Activated naive CD4-positive, alpha-beta T cell treated with anti-CD3 and anti-CD28 coated beads, Interleukin-2, amount 50 U/mL, for 72 hours (primary cell): ENCODE results near the gene SGMS1. TPM values are rescaled to one million over a fixed set of nuclear protein-coding genes. Genes with fewer than 3 reads are reported as not detected.
A peak's percentile ranks its signal among the peaks of the same experiment; 100 is the strongest.
"Not testable (repeated sequence)": the region's sequence is repeated elsewhere in the genome, so short reads cannot be mapped to it uniquely, and the experiment has no call there.

Experiments
- ATAC-seq, 2 donors: fragments of 150-1000 bp; cut with Tn5 transposase; 2 replicates each; pipeline ENCODE4 v1.10.0; 2021; ENCODE audit warnings: mild to moderate bottlenecking in 2 of 2, moderate library complexity in 2 of 2
- DNase-seq, 2 donors: peaks; one replicate each; pipeline ENCODE4 v3.0.0; 2021 to 2022; ENCODE audit warnings: low spot score in 2 of 2
- H3K27ac Mint-ChIP-seq, 2 donors: one replicate each; pipeline ENCODE4 v1.8.0; 2022; ENCODE audit warnings: mild to moderate bottlenecking in 2 of 2, mixed read lengths in 2 of 2
- H3K36me3 Mint-ChIP-seq, 2 donors: one replicate each; pipeline ENCODE4 v1.8.0; 2022; ENCODE audit warnings: mixed read lengths in 2 of 2
- H3K9me3 Mint-ChIP-seq, 2 donors: one replicate each; pipeline ENCODE4 v1.8.0; 2022; ENCODE audit warnings: mixed read lengths in 2 of 2
- total RNA-seq, 2 donors: library from RNA; stranded (reverse); gene quantifications; one replicate each; pipeline ENCODE4 v1.2.3, GENCODE V29; 2022

Gene SGMS1
- total RNA-seq, 2 donors from 2014 or later, result 8.1 to 11.2 TPM

GRCh38 chr10:50464004-50464409 is 159.7 kb downstream of the SGMS1 start:
- DNase-seq (no peak), ATAC-seq (no peak)
- H3K9me3 Mint-ChIP-seq, result no peaks in the 10 kb centered on the region
- no peak overlapping the region for H3K27ac Mint-ChIP-seq
- H3K36me3 Mint-ChIP-seq, result peaks cover 0 to 14% of the 10 kb centered on the region in 2 donors

GRCh38 chr10:50461834-50462233 is 161.9 kb downstream of the SGMS1 start:
- peaks cover 0 to 14% of the 10 kb centered on the region in 2 donors for H3K36me3 Mint-ChIP-seq
- H3K9me3 Mint-ChIP-seq, result no peaks in the 10 kb centered on the region
- no peak overlapping the region for H3K27ac Mint-ChIP-seq
- ATAC-seq (no peak), DNase-seq (no peak)

GRCh38 chr10:50461123-50461522 is 162.6 kb downstream of the SGMS1 start:
- Mint-ChIP-seq H3K36me3 (peaks cover 0 to 14% of the 10 kb centered on the region in 2 donors), H3K27ac (no peak overlapping the region), H3K9me3 (no peaks in the 10 kb centered on the region)
- DNase-seq (no peak), ATAC-seq (no peak)

- H3K9me3 Mint-ChIP-seq, result no peaks in the 10 kb centered on the region
- no peak for DNase-seq
- no peak overlapping the region for H3K27ac Mint-ChIP-seq
- peaks cover 0 to 6% of the 10 kb centered on the region in 2 donors for H3K36me3 Mint-ChIP-seq
- no peak for ATAC-seq
Measured at GRCh38 chr10:50456719-50457118, 167.0 kb downstream of the SGMS1 start.

GRCh38 chr10:50453940-50454339 is 169.8 kb downstream of the SGMS1 start:
- no peaks in the 10 kb centered on the region for H3K36me3 Mint-ChIP-seq
- no peak for DNase-seq
- H3K27ac Mint-ChIP-seq, result no peak overlapping the region
- H3K9me3 Mint-ChIP-seq, result no peaks in the 10 kb centered on the region
- ATAC-seq, result peak in 1 of 2 donors; percentile 38

GRCh38 chr10:50452603-50453002 is 171.2 kb downstream of the SGMS1 start:
- Mint-ChIP-seq H3K9me3 (no peaks in the 10 kb centered on the region), H3K36me3 (no peaks in the 10 kb centered on the region), H3K27ac (no peak overlapping the region)
- ATAC-seq (no peak), DNase-seq (no peak)

GRCh38 chr10:50447691-50448090 is 176.1 kb downstream of the SGMS1 start:
- peaks cover 3 to 9% of the 10 kb centered on the region in 2 donors for H3K9me3 Mint-ChIP-seq
- no peak overlapping the region for H3K27ac Mint-ChIP-seq
- peaks cover 6 to 24% of the 10 kb centered on the region in 2 donors for H3K36me3 Mint-ChIP-seq
- ATAC-seq, result no peak
- no peak for DNase-seq

- not testable (repeated sequence) for DNase-seq, ATAC-seq, H3K27ac Mint-ChIP-seq, H3K9me3 Mint-ChIP-seq
- H3K36me3 Mint-ChIP-seq, result peaks cover 6 to 24% of the 10 kb centered on the region in 2 donors
Measured at GRCh38 chr10:50445777-50446176, 178.0 kb downstream of the SGMS1 start.

GRCh38 chr10:50440489-50440888 is 183.3 kb downstream of the SGMS1 start:
- H3K27ac Mint-ChIP-seq, result no peak overlapping the region
- no peak for ATAC-seq
- no peak for DNase-seq
- H3K36me3 Mint-ChIP-seq, result peaks cover 0 to 32% of the 10 kb centered on the region in 2 donors
- peaks cover 0 to 11% of the 10 kb centered on the region in 2 donors for H3K9me3 Mint-ChIP-seq

GRCh38 chr10:50439806-50440205 is 183.9 kb downstream of the SGMS1 start:
- ATAC-seq, result no peak
- peaks cover 0 to 30% of the 10 kb centered on the region in 2 donors for H3K36me3 Mint-ChIP-seq
- H3K27ac Mint-ChIP-seq, result no peak overlapping the region
- no peak for DNase-seq
- H3K9me3 Mint-ChIP-seq, result peaks cover 0 to 11% of the 10 kb centered on the region in 2 donors

GRCh38 chr10:50439187-50439586 is 184.6 kb downstream of the SGMS1 start:
- H3K27ac Mint-ChIP-seq, result no peak overlapping the region
- peaks cover 0 to 10% of the 10 kb centered on the region in 2 donors for H3K9me3 Mint-ChIP-seq
- H3K36me3 Mint-ChIP-seq, result peaks cover 3 to 30% of the 10 kb centered on the region in 2 donors
- no peak for ATAC-seq
- no peak for DNase-seq

GRCh38 chr10:50438049-50438936 is 185.5 kb downstream of the SGMS1 start:
- DNase-seq (no peak), ATAC-seq (no peak)
- Mint-ChIP-seq H3K36me3 (peaks cover 8 to 35% of the 10 kb centered on the region in 2 donors), H3K27ac (peak overlapping the region in 1 of 2 donors; percentile 55), H3K9me3 (peaks cover 0 to 5% of the 10 kb centered on the region in 2 donors)

- ATAC-seq (no peak), DNase-seq (no peak)
- H3K36me3 Mint-ChIP-seq, result peaks cover 8 to 39% of the 10 kb centered on the region in 2 donors
- no peak overlapping the region for H3K27ac Mint-ChIP-seq
- H3K9me3 Mint-ChIP-seq, result peaks cover 0 to 5% of the 10 kb centered on the region in 2 donors
Measured at GRCh38 chr10:50437248-50437647, 186.5 kb downstream of the SGMS1 start.

GRCh38 chr10:50436805-50437204 is 187.0 kb downstream of the SGMS1 start:
- Mint-ChIP-seq H3K9me3 (peaks cover 0 to 5% of the 10 kb centered on the region in 2 donors), H3K27ac (no peak overlapping the region), H3K36me3 (peaks cover 8 to 39% of the 10 kb centered on the region in 2 donors)
- DNase-seq (no peak), ATAC-seq (no peak)

GRCh38 chr10:50432211-50433009 is 191.3 kb downstream of the SGMS1 start:
- Mint-ChIP-seq H3K27ac (peak overlapping the region; percentile 80 to 86), H3K9me3 (no peaks in the 10 kb centered on the region), H3K36me3 (peaks cover 14 to 21% of the 10 kb centered on the region in 2 donors)
- DNase-seq (no peak), ATAC-seq (peak; percentile 82 to 87)

GRCh38 chr10:50431791-50432190 is 192.0 kb downstream of the SGMS1 start:
- DNase-seq (peak in 1 of 2 donors; percentile 23), ATAC-seq (peak; percentile 67 to 72)
- H3K27ac Mint-ChIP-seq, result peak overlapping the region; percentile 80
- peaks cover 14 to 21% of the 10 kb centered on the region in 2 donors for H3K36me3 Mint-ChIP-seq
- no peaks in the 10 kb centered on the region for H3K9me3 Mint-ChIP-seq

GRCh38 chr10:50431133-50431532 is 192.6 kb downstream of the SGMS1 start:
- Mint-ChIP-seq H3K36me3 (peaks cover 19 to 21% of the 10 kb centered on the region in 2 donors), H3K9me3 (no peaks in the 10 kb centered on the region), H3K27ac (peak overlapping the region in 1 of 2 donors; percentile 80)
- no peak for ATAC-seq
- DNase-seq, result no peak
